ENCODE measurements around the gene METTL9. TPM values are rescaled to one million over a fixed set of nuclear protein-coding genes. Genes with fewer than 3 reads are reported as not detected.

The METTL9 gene
- total RNA-seq, 1 donor from 2014 or later, result 175 TPM

- H3K4me3 Mint-ChIP-seq, result no peak overlapping the region
- H3K27me3 Mint-ChIP-seq (ENCODE audit: low read depth), result no peaks in the 10 kb centered on the region
- H3K4me1 Mint-ChIP-seq, result peaks cover 22% of the 10 kb centered on the region
- DNase-seq (ENCODE audit: low read depth, low spot score), result no peak
- no peak overlapping the region for H3K27ac Mint-ChIP-seq (ENCODE audit: unreplicated experiment)
- no peaks in the 10 kb centered on the region for H3K9me3 Mint-ChIP-seq
- peaks cover 2% of the 10 kb centered on the region for H3K36me3 Mint-ChIP-seq (ENCODE audit: low read depth)
- TF ChIP-seq, protein P1, sequence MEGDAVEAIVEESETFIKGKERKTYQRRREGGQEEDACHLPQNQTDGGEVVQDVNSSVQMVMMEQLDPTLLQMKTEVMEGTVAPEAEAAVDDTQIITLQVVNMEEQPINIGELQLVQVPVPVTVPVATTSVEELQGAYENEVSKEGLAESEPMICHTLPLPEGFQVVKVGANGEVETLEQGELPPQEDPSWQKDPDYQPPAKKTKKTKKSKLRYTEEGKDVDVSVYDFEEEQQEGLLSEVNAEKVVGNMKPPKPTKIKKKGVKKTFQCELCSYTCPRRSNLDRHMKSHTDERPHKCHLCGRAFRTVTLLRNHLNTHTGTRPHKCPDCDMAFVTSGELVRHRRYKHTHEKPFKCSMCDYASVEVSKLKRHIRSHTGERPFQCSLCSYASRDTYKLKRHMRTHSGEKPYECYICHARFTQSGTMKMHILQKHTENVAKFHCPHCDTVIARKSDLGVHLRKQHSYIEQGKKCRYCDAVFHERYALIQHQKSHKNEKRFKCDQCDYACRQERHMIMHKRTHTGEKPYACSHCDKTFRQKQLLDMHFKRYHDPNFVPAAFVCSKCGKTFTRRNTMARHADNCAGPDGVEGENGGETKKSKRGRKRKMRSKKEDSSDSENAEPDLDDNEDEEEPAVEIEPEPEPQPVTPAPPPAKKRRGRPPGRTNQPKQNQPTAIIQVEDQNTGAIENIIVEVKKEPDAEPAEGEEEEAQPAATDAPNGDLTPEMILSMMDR (conservative IDR thresholded peaks at IDR 0.05), result no peak
Measured at GRCh38 chr16:21614896-21615295, 15.5 kb downstream of the METTL9 start.

GRCh38 chr16:21617607-21618006 is 18.2 kb downstream of the METTL9 start:
- H3K27me3 Mint-ChIP-seq (ENCODE audit: low read depth), result no peaks in the 10 kb centered on the region
- H3K4me1 Mint-ChIP-seq, result peaks cover 3% of the 10 kb centered on the region
- H3K27ac Mint-ChIP-seq (ENCODE audit: unreplicated experiment), result no peak overlapping the region
- peaks cover 2% of the 10 kb centered on the region for H3K36me3 Mint-ChIP-seq (ENCODE audit: low read depth)
- DNase-seq (ENCODE audit: low read depth, low spot score), result no peak
- no peaks in the 10 kb centered on the region for H3K9me3 Mint-ChIP-seq
- no peak overlapping the region for H3K4me3 Mint-ChIP-seq
- TF ChIP-seq, protein P1 (conservative IDR thresholded peaks at IDR 0.05), result no peak

DNA sequence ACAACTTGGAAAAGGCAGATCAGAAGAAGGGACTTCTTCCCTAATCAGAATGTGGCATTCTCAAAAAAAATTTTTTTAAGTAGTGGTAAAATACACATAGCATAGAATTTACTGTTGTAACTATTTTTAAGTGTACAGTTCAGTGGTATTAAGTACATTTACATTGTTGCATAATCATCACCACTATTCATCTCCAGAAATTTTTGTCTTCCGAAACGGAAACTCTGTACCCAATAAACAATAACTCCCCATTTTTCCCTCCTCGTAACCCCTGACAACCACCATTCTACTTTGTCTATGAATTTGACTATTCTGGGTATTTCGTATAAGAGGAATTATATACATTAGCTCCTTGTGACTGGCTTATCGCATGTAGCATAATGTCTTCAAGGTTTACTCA is 18.9 kb downstream of the METTL9 start:
- H3K36me3 Mint-ChIP-seq (ENCODE audit: low read depth), result peaks cover 2% of the 10 kb centered on the region
- no peak overlapping the region for H3K27ac Mint-ChIP-seq (ENCODE audit: unreplicated experiment)
- DNase-seq (ENCODE audit: low read depth, low spot score), result no peak
- H3K27me3 Mint-ChIP-seq (ENCODE audit: low read depth), result no peaks in the 10 kb centered on the region
- H3K9me3 Mint-ChIP-seq, result no peaks in the 10 kb centered on the region
- H3K4me3 Mint-ChIP-seq, result no peak overlapping the region
- TF ChIP-seq, protein P1 (conservative IDR thresholded peaks at IDR 0.05), result no peak
- H3K4me1 Mint-ChIP-seq, result no peaks in the 10 kb centered on the region

DNA sequence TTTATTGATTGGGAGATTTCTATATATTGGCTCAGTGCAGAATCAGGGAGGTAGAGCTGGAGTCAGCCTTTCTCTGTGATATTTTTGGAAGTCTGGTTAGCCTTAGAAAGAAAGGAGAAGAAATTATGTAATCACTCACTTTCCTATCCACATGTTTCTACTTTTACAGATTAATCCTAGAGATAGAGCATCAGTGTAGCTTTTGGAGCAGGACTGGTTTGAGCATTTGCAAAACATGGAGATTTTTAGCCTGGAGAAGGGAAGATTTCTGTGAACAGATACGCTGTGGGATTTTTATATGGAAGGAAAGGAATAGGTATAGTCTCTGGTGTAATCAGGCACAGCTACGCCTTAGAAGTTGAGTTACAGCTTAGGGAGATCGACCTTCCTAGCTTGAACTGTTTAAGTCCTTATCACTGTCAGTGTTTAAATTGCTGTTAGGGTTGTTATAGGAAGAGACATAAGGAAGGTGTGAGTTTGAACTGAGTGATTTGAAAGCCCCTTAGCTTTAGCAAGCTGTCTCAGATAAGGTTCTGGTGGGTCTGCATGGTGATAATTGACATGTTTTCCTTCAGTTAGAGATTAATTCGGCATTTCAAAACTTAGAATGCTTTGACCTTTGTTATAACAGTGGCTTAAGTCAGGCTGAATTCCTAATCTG is 20.5 kb downstream of the METTL9 start:
- Mint-ChIP-seq H3K4me3 (no peak overlapping the region), H3K27me3 (ENCODE audit: low read depth) (no peaks in the 10 kb centered on the region), H3K9me3 (no peaks in the 10 kb centered on the region), H3K4me1 (no peaks in the 10 kb centered on the region), H3K27ac (ENCODE audit: unreplicated experiment) (peak overlapping the region; percentile 83), H3K36me3 (ENCODE audit: low read depth) (peaks cover 5% of the 10 kb centered on the region)
- TF ChIP-seq, protein P1 (conservative IDR thresholded peaks at IDR 0.05), result no peak
- DNase-seq (ENCODE audit: low read depth, low spot score), result no peak

- TF ChIP-seq, protein P1 (conservative IDR thresholded peaks at IDR 0.05), result no peak
- Mint-ChIP-seq H3K27ac (ENCODE audit: unreplicated experiment) (no peak overlapping the region), H3K4me3 (no peak overlapping the region), H3K9me3 (no peaks in the 10 kb centered on the region), H3K27me3 (ENCODE audit: low read depth) (no peaks in the 10 kb centered on the region), H3K4me1 (no peaks in the 10 kb centered on the region), H3K36me3 (ENCODE audit: low read depth) (peaks cover 8% of the 10 kb centered on the region)
- DNase-seq (ENCODE audit: low read depth, low spot score), result no peak
Measured at GRCh38 chr16:21620592-21620991, 21.2 kb downstream of the METTL9 start.
